SKM-1 (cell line): ENCODE results near the gene MAGEF1.

ENCODE experiments used
- DNase-seq: peaks from one replicate; lab custom pipeline; 2025; ENCODE audit not compliant: unreplicated experiment; lab: John Stamatoyannopoulos, UW

MAGEF1 gene

DNA sequence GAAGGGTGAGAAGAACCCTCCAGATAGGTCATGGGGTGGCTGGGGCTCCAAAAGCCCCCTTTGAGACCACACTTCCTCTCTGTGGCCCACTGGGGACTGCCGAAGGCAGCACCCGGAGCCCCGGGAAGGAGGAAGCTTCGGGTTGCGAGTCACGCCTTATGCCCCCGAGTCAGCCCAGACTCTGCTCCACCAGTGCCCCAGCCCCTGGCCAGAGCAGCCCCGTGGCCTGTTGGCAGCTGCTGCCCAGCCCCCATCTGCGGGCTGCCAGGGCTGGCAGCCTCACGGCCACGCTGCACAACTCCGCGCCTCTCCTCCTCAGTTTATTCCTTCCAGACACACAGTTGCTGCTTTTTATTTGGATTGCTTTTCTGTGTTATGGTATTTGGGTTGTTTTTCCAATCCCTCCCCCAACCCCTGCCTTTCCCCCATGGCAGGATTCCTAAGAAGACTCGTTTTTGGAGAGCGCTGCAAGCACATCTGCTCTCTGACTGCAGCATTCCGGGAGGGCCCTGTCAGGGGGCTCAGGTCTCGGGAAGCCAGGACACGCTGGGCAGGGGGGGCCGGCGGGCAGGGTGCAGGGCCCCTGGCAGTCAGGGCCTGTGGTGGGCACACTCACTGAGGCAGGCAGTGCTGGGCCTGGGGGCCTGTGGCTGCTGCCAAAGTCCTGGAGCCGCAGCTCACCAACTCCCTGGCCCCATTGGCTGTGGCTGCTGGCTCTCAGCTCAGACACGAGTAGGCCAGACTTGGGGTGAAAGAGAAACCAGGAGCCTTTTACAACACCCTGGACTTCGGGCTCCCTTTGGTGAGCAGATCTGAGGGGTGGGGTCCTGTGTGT lies 20.2 kb downstream of the MAGEF1 start:
- no peak for DNase-seq

DNA sequence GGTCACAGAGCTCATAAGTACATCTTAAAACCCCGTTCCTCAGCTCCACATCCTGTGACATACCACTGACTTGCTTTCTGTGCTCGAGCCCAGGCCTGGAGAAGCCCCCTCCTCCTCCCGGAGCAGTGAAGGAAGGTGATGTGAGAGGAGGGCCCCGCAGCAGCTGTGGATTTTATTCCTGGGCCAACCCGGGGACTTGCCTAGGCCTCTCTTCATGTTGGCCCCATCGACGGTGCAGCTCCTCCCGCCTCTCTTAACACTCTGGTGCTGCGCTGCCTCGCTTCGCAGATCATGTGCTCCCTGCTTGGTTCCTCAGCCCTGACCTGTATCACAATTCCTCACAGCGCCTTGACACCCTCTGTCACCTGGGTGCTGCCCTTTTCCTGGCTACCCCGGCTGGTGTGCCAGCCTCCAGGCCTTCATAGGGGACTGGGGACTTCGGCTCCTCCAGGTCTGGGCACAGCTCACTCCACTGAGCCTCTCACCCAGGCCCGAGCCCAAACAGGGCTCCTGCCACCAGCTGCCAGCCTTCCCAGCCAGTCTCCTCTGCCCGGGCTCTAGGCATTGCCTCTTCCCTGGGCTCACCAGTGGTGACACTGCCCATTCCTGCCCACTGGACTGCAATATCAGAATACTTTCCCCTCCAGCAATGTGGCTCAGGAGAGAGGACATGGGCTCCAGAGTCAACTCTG lies 21.5 kb downstream of the MAGEF1 start:
- no peak for DNase-seq

- DNase-seq, result no peak
Observed at GRCh38 chr3:184688882-184689271, 23.0 kb downstream of the MAGEF1 start.

DNA sequence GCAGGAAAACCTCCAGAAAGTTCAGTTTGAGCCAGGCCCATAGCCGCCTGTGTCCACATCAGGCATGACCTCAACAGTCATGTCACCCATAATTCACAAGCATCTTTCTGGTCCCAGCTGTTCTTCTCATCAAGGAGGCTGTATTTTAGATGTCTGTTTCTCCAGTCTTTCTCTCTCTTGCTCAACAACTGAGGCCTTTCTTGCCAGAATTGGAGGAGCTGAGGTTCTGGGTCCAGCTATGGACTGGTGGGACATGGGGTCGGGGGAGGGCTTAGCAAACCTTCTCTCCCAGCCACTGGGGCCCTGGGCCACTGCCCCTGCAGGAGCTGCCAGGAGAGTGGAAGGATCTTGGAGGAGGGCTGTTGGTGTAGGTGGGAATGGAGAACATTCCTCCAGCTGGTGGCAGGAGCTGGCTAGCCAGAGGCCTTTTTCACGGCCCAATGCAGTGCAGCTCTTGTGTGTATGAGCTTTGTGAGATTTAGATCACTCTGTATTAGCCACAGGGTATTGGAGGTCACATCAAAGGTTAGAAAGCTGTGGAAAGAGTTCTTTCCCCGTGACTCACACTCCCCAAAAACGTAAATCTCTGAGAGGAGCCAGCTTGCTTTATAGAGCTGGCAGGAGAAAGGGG lies 23.5 kb downstream of the MAGEF1 start:
- DNase-seq, result no peak

- DNase-seq, result no peak
Observed at GRCh38 chr3:184687363-184688015, 24.4 kb downstream of the MAGEF1 start.

DNA sequence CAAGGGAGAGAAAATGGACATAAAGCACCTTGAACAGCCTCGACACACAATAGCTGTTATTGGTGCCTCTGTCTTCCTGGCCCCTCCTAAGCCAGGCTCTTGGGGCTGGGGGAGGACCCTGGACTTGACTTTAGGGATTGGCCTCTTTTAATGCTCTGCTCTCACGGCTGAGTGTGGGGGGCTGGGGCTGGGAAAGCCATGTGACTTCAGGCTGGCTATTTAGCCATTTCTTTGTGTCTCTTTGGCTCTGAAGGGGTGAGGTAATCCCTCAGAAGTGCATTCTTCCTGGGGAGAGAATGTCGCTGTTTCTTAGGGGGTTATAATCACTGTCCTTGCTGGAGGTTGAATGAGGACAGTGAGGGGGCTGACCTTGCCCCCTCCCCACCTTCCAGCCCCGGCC lies 26.2 kb downstream of the MAGEF1 start:
- no peak for DNase-seq

- no peak for DNase-seq
Observed at GRCh38 chr3:184685055-184685454, 26.8 kb downstream of the MAGEF1 start.

- DNase-seq, result no peak
Observed at GRCh38 chr3:184683900-184684560, 27.8 kb downstream of the MAGEF1 start.

DNA sequence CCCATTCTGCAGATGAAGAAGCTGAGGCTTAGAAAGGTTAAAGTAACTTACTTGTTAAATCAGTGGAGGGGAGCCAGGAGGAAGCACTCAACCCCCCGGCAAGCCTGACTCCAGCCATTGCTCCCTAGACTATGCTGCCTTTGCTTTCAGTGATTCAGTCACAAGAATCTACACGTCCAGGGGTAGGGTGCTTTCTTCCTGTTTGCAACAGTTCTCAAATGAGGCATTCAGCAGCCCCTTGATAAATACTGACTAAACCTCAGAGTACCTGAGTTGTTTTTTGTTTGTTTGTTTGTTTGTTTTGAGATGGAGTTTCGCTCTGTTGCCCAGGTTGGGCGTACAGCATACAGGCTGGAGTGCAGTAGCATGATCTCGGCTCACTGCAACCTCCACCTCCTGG lies 28.6 kb downstream of the MAGEF1 start:
- no peak for DNase-seq

DNA sequence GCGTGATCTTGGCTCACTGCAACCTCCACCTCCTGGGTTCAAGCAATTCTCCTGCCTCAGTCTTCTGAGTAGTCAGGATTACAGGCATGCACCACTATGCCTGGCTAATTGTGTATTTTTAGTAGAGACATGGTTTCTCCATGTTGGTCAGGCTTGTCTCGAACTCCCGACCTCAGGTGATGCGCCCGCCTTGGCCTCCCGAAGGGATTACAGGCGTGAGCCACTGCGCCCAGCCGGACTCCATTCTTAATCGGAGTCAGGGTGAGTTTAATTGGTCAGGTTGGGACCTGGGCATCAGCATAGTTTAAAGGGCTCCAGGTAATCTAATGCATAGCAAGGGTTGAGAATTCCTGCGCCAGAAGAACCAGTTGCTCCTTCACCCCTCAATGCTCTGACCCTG lies 29.2 kb downstream of the MAGEF1 start:
- no peak for DNase-seq

DNA sequence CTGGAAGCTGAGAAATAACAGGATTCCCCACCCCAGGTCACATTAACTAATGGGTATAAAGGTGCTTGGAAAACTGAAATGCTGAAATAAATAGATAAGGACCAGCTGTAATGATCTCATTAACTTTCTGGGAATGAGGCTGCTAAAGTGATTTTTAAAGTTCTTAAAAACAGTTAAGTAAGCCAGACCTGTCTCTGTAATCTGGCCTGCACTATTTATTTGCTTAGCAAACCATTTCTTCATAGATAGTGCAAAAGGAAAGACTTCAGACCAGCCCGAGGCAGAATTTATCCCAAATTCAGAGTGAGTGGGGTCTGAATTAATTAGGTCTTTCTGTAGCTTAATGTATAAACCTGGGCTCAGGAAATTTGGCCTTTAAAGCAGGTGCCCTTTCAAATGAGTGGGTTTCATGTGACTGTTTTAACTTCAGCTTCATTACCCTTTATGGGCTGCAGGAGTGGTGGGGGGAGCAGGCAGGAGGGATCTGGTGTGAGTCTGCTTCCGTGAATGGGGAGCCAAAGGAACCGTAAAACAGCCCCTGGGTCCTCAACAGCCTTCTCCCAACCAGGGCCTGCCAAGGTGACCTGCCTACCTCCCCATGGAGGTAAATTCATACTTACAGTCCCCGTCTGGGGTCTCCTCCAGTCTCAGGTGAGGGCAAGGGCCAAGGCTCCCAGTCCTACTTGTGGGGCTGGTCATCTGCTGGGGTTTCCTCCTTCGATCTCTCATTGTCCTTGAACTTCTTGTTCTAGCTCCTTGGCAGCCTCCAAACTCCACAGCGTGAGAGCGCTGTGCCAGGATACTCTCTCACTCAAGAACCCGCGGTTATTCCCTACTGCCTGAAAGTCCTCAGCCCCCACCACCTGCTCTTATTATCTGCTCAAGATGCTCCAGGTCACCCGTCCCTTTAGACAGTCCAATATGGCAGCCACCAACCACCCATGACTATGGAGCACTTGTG lies 31.2 kb downstream of the MAGEF1 start:
- DNase-seq, result no peak

DNA sequence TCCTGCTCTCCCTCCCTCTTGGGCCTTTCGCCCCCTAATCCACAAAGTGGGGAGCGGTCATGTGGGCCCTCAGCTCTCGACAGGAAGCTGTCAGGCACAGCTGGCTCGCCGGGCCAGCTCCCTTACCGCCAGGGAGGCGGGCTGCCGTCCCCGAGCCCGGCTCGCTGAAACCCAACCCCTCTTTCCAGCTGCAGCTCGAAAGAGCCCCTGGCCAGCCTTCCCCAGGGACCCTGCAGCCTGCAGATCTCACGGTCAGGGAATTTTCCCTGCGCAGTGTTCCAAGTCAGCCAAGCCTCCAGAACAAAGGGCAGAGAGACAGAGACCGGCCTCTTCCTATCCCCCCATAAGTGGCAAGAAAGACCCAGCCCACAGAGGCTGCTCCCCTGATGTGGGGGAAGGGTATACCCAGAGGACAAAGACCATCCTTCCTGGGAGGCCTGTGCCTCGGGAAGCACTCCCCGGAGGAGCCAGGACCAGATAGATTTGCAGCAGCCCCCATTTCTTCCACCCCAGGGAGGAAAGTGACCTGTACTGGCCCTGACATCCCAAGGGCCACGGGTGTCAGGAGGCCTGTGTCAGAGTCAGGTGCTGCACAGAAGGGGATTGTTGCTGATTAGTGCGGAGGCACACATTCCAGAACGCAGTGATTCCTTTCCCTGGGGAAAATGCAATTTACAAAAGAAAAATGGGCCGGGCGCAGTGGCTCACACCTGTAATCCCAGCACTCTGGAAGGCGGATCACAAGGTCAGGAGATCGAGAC lies 32.6 kb downstream of the MAGEF1 start:
- no peak for DNase-seq

GRCh38 chr3:184678317-184679055 lies 33.4 kb downstream of the MAGEF1 start:
- no peak for DNase-seq

GRCh38 chr3:184677344-184678316 lies 34.2 kb downstream of the MAGEF1 start:
- no peak for DNase-seq

DNA sequence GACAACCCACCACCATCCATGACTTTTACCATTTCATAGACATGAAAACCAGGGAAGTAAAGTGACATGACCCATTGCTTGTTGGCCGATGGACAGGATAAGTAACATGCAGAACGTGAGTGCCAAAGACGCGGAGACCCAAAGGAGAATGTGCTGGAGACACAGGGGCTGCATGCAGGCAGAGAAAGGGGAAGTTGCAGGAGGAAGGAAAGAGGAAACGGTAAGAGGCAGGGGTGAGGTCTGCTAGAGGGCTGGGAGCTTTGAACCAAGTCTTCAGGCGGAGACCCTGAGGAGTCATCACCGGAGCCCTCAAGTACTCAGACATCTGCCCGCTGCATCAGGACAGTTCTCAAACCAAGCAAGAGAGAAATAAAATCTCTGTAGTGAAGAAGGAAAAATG lies 34.9 kb downstream of the MAGEF1 start:
- DNase-seq, result peak; percentile 90

DNA sequence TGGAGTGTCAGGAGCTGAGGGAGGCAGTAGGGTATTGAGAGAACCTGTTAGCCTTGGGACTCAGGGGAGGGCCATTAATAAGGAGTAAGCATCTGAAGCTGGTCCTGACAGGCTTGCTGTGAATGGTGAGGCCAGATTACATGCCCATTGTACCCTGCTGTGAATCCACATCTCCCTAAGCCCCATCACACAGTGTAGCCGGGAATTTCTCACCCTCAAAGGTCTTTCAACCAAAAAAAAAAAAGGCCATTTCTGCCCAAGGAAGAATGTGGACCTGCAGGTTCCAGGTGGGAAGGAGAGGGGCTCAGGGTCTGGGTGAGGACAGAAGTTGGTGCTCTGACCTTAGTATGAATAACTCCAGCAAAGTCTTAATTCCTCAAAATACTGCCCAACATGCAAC lies 37.2 kb downstream of the MAGEF1 start:
- no peak for DNase-seq
